Measurements from ENCODE around the gene FLRT1.

Gene FLRT1

GRCh38 chr11:64035576-64035975 lies at the start of gene FLRT1:
FLRT1 (plus strand) TSS chr11:64035931; CDS start chr11:64116268, 80,337 bp downstream.
- no peak for DNase-seq

- DNase-seq: peak; percentile 82 to 94
Observed at GRCh38 chr11:63986156-63986931, 49.4 kb upstream of the FLRT1 start, which contains the start of gene OTUB1. OTUB1 (plus strand) TSS chr11:63986438; CDS start chr11:63986457, 19 bp downstream.

GRCh38 chr11:63986932-63987513 lies 48.7 kb upstream of the FLRT1 start:
- no peak for DNase-seq

GRCh38 chr11:63991558-63991957 lies 44.2 kb upstream of the FLRT1 start:
- DNase-seq: no peak

- DNase-seq: no peak
Observed at GRCh38 chr11:63993100-63993499, 42.6 kb upstream of the FLRT1 start.

GRCh38 chr11:63993993-63994392 lies 41.7 kb upstream of the FLRT1 start:
- DNase-seq: no peak

- DNase-seq: no peak
Observed at GRCh38 chr11:63996512-63996911, 39.2 kb upstream of the FLRT1 start.

GRCh38 chr11:63997104-63997700 lies 38.5 kb upstream of the FLRT1 start:
- DNase-seq: no peak

- no peak for DNase-seq
Observed at GRCh38 chr11:63997801-63998337, 37.9 kb upstream of the FLRT1 start.

- no peak for DNase-seq
Observed at GRCh38 chr11:63998558-63999348, 37.0 kb upstream of the FLRT1 start.

- DNase-seq: no peak
Observed at GRCh38 chr11:63999349-64000025, 36.2 kb upstream of the FLRT1 start.

GRCh38 chr11:64000026-64000739 lies 35.5 kb upstream of the FLRT1 start:
- no peak for DNase-seq

- DNase-seq: no peak
Observed at GRCh38 chr11:64000740-64001483, 34.8 kb upstream of the FLRT1 start.

- no peak for DNase-seq
Observed at GRCh38 chr11:64001484-64002420, 34.0 kb upstream of the FLRT1 start.

GRCh38 chr11:64003807-64004589 lies 31.7 kb upstream of the FLRT1 start:
- no peak for DNase-seq

- DNase-seq: no peak
Observed at GRCh38 chr11:64004590-64004984, 31.1 kb upstream of the FLRT1 start.

- no peak for DNase-seq
Observed at GRCh38 chr11:64005691-64006090, 30.0 kb upstream of the FLRT1 start.

- no peak for DNase-seq
Observed at GRCh38 chr11:64006398-64006797, 29.3 kb upstream of the FLRT1 start.

- DNase-seq: peak in 1 of 2 experiments; percentile 18
Observed at GRCh38 chr11:64007160-64007628, 28.5 kb upstream of the FLRT1 start.

All from NCI-H524 (cell line).